MM.1S (cell line): Measurements from ENCODE around the gene HNRNPDL.
"Not testable (repeated sequence)": the region's sequence is repeated elsewhere in the genome, so short reads cannot be mapped to it uniquely, and the experiment has no call there.

ENCODE experiments used
- EZH2phosphoT487 ChIP-seq: fragments of 300-600 bp; sonication (generic); IDR thresholded peaks from 2 replicates; pipeline ENCODE4 v1.6.1; 2018; ENCODE audit warnings: antibody characterized with exemption, low read length
- TF ChIP-seq, protein P1 (sequence below): fragments of 300-600 bp; sonication (generic); IDR thresholded peaks from 2 replicates; pipeline ENCODE4 v1.5.1; 2016; ENCODE audit warnings: antibody characterized with exemption, low read length, mixed read lengths

- TF ChIP-seq, protein P1, sequence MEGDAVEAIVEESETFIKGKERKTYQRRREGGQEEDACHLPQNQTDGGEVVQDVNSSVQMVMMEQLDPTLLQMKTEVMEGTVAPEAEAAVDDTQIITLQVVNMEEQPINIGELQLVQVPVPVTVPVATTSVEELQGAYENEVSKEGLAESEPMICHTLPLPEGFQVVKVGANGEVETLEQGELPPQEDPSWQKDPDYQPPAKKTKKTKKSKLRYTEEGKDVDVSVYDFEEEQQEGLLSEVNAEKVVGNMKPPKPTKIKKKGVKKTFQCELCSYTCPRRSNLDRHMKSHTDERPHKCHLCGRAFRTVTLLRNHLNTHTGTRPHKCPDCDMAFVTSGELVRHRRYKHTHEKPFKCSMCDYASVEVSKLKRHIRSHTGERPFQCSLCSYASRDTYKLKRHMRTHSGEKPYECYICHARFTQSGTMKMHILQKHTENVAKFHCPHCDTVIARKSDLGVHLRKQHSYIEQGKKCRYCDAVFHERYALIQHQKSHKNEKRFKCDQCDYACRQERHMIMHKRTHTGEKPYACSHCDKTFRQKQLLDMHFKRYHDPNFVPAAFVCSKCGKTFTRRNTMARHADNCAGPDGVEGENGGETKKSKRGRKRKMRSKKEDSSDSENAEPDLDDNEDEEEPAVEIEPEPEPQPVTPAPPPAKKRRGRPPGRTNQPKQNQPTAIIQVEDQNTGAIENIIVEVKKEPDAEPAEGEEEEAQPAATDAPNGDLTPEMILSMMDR = not testable (repeated sequence)
- not testable (repeated sequence) for TF ChIP-seq EZH2phosphoT487
These were observed 42.8 kb upstream of the HNRNPDL start for GRCh38 chr4:82473080-82473479.
